NCI-H226 (cell line): ENCODE measurements around the gene TRIM46.
A peak's percentile ranks its signal among the peaks of the same experiment; 100 is the strongest.

Source experiments
- DNase-seq: peaks from one replicate; pipeline ENCODE4 v3.0.0-alpha.2; 2015

Gene TRIM46

DNA sequence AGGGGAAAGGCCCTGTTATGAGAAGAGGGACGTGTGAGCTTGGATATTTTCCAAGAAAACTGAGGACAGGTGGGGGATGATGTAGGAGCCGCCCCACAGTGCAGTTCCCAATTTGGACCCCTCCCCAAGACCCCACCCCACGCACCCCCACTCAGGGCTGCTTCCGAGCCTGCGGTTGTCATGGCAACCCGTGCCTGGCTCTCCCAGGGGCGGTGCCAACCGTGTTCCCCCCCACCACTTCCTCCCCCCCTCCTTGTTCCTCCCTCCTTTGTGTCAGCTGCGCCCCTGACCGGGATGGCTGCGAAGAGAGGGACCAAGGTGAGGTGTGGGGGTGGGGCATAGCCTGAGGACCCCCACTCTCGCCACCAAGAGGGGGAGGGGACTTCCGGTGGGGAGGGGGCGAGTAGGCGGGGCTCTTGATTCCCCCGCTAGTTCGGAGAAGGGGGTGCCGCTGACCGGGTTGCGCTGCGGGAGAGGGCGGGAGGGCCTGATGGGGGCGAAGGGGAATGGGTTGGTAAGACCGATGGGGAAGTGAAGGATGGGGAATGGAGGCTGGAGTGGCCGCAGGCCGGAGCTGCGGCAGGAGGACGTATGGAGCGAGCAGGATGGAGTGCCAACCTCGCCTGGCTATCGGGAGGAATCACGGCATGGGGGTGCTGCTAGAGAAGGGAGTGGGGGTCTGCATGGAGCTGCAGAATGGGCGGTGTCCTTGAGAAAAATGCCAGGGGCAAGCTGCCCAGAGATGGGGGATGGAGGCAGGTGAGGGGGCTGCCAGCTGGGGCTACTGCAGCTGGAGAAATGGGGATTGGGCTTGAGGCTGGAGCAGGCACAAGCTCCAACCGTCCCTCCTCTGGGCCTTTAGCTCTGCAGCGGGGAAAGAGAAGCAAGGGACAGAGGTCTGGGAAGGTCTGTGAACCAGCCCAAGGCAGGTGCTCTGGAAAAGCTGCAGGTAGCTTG, 953 bp downstream of the TRIM46 start:
- DNase-seq: no peak

DNA sequence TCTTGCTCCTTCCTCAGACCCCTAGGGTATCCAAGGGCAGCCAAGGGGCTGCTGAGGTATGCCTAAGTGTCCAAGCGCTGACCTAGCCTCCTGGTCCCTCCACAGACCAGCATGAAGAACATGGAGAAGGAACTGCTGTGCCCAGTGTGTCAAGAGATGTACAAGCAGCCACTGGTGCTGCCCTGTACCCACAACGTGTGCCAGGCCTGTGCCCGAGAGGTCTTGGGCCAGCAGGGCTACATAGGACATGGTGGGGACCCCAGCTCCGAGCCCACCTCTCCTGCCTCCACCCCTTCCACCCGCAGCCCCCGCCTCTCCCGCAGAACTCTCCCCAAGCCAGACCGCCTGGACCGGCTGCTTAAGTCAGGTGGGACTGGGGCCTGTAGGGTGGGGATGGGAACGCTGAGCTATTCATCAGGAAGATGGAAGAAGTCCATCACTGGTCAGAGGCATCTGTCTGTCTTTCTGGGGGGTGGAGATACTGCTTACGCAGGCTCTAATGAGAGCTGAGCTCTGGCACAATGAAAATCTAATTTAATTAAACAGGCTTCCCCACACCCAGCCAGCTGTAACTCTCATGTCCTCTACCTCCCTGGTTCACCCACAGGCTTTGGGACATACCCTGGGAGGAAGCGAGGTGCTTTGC, 1.8 kb downstream of the TRIM46 start:
- DNase-seq: no peak

DNA sequence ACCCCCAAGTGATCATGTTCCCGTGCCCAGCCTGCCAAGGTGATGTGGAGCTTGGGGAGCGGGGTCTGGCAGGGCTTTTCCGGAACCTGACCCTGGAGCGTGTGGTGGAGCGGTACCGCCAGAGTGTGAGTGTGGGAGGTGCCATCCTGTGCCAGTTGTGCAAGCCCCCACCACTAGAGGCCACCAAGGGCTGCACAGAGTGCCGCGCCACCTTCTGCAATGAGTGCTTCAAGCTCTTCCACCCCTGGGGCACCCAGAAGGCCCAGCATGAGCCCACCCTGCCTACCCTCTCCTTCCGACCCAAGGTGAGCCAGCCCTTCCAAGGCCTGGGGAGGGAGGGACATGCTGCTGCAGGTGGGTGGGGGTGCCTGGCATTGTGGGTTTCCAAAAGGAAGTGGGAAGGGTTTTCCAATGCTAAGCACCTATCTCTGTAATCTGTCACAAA, 2.3 kb downstream of the TRIM46 start:
- DNase-seq: no peak

DNA sequence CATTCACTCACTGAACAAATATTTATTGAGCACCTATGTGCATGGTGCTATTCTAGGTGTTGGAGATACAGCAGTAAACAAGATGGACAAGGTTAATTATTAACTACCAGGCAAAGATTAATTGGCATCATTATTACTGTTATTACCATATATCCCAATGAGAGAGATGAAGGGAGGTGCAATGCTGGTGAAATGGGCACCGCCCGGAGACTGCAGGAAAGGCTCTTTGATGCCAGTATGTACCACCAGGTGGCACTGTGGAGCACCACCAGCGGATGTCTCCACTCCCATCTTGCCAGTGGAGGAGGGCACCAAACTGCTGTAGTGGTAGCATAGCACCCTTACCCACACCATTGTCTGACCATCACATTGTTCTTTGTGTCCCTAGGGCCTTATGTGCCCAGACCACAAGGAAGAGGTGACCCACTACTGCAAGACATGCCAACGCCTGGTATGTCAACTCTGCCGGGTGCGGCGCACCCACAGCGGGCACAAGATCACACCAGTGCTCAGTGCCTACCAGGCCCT, 3.0 kb downstream of the TRIM46 start:
- DNase-seq: peak; percentile 68

DNA sequence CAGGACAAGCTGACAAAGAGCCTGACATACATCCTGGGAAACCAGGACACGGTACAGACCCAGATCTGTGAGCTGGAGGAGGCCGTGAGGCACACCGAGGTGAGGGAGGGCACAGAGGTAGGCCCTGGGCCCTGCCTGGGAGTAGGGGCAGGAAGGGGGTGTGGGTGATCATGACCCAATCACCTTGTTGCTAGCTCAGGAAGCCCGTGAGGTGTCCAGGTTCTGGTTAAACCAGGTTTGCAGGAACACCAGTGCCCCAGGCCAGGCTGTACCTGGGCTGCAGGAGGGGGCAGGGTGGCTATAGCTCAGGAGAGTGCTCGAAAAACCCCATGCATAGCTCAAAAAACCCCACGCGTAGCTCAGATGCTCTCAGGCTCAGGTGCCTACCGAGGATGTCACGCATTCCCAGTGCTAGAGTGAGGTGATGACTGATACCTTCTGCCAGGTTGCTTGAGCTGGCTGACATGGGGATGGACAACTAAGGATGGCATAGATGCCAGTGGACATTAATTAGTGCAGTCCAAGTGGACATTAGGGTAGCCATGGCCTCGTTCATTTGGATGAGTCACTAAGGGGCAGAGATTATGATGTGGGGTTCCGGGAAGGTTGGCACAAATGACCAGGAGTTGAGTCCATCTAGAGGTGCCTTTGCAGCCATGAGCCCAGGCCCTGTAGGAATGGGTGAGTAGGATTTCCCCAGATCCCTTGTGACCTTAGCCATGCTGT, 3.7 kb downstream of the TRIM46 start:
- DNase-seq: no peak

DNA sequence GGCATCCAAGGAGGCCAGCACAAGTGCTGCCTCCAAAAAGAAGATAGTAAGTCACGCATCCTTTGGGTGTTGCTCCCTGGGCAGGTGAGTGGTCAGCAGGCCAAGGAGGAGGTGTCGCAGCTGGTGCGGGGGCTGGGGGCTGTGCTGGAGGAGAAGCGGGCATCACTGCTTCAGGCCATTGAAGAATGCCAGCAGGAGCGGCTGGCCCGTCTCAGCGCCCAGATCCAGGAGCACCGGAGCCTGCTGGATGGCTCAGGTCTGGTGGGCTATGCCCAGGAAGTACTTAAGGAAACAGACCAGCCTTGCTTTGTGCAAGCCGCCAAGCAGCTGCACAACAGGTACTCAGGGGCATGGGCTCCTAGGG, 4.3 kb downstream of the TRIM46 start:
- DNase-seq: no peak

DNA sequence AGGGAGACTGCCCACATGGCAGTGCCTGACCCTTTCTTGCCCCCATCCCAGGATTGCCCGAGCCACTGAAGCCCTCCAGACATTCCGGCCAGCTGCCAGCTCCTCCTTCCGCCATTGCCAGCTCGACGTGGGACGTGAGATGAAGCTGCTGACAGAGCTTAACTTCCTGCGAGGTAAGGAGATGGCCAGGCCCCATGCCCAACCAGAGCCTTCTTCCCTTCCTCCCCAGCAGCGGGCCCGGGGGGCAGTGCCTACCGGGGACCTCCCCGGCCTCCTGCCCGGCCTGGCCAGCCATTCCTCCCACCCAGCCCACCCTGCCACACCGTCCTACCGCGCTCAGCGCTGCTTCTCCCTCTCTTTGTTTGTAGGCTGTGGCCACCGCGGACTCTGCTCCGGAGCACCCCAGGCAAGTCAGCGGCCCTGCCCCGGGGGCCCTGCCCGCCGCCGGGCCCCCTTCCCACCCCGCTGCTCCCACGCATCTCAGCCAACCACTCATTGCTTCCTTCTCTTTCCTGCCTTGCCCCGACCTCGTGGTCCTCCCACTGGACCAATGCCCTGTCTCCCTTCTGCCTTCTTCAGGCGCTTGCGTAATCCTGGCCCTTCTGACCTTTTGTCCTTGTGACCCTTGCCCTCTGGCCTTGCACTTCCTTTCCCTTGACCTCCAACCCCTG, 4.9 kb downstream of the TRIM46 start:
- no peak for DNase-seq

DNA sequence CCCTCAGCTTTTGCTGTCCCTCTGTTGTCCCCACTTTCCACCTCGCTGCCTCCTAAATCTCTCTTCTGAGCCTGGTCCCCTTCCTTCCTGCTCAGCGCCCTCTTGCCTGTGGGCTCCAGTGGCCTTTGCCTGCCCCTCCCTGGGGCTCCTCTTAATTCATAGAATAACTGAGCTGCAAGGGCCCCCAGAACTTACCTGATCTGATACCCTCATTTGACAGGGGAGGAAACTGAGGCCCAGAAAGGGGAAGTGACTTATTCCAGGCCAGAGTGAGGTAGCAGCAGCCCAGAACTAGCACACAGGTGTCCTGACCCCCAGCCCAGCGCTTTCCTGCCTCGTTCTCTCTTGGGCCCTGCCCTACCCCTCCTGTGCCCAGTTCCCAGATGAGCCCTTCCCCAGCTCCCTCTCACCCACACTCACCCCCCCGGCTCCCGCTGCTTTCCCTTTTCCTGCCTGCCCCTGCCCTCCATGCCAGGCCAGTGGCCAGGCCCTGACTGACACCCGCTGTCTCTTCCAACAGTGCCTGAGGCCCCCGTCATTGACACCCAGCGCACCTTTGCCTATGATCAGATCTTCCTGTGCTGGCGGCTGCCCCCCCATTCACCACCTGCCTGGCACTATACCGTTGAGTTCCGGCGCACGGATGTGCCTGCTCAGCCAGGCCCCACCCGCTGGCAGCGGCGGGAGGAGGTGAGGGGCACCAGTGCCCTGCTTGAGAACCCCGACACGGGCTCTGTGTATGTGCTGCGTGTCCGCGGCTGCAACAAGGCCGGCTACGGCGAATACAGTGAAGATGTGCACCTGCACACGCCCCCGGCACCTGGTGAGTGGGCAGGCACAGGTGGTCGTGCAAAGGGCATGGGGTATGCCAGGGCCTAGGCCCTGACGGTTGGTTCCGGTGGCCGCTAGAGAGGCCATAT, 5.7 kb downstream of the TRIM46 start:
- no peak for DNase-seq

DNA sequence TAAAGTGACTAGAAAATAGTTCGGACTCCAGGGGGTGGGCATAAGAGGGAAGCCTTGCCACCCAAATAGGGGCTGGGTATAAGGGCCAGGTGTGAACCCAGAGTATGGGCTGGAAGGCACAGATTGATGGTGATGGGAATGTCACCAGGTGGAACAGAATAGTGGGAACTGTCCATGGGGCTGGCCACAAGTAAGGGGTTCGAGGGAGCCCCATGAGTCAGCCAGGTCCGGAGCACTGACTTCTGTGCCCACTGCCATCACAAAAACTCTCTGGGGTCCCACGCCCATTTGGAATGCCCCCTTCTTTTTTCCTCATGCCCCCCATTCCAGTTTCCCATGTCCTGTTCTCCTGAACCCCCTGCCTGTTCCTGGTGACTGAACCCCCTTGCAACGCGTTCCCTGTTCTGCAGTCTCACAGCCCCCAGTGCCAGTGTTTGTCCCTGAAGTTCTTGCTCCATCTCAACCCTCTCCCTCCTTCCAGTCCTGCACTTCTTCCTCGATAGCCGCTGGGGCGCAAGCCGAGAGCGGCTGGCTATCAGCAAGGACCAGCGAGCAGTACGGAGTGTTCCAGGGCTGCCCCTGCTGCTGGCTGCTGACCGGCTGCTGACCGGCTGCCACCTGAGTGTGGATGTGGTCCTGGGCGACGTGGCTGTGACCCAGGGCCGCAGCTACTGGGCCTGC, 7.9 kb downstream of the TRIM46 start:
- DNase-seq: no peak

DNA sequence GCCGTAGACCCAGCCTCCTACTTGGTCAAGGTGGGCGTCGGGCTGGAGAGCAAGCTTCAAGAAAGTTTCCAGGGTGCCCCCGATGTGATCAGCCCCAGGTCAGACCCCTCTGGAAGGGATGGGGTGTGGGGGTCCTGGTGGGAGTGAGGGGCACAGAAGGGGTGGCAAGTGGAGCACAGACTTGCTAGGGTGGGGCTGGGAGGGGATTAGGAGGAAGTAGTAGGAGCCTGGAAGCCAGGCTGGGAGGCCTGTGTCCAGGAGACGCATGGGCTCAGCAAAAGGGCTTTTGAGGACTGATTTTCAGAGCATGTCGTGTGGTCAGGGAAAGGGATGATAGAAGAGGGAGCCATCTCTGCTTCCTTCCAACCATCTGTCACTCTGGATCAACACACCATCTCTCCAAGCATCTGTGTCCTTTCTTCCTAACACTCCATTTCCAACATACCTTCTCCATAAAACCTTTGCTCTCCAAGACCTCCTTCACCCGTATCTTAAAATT, 8.5 kb downstream of the TRIM46 start:
- no peak for DNase-seq

DNA sequence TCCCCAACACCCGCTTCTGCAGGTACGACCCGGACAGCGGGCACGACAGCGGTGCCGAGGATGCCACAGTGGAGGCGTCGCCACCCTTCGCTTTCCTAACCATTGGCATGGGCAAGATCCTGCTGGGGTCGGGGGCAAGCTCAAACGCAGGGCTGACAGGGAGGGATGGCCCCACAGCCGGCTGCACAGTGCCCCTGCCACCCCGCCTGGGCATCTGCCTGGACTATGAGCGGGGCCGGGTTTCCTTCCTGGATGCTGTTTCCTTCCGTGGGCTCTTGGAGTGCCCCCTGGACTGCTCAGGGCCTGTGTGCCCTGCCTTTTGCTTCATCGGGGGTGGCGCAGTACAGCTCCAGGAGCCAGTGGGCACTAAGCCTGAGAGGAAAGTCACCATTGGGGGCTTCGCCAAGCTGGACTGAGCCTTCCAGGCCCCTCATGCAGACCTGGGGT, 10.1 kb downstream of the TRIM46 start:
- no peak for DNase-seq

DNA sequence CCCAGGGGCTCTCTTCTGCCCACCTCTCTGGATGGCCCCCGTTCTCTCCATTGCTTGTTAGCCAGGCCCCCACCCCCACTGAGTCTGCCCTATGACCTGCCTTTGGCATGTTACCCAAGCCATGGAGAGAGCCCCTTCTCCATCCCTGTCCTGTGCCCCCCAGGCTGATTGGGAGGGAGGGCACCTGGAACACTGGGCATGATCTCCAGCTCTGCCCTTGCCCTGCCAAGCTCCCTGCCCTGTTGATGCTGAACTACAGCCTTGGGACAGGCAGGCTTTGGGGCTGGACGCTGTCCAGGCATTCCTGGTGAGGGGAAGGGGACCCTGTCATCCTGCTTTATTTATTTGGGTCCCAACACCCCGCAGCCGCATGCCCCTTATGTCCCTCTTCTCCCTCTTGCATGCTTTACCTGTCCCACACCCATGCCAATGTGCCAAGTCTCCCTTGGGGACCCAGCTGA, 10.7 kb downstream of the TRIM46 start:
- DNase-seq: no peak

DNA sequence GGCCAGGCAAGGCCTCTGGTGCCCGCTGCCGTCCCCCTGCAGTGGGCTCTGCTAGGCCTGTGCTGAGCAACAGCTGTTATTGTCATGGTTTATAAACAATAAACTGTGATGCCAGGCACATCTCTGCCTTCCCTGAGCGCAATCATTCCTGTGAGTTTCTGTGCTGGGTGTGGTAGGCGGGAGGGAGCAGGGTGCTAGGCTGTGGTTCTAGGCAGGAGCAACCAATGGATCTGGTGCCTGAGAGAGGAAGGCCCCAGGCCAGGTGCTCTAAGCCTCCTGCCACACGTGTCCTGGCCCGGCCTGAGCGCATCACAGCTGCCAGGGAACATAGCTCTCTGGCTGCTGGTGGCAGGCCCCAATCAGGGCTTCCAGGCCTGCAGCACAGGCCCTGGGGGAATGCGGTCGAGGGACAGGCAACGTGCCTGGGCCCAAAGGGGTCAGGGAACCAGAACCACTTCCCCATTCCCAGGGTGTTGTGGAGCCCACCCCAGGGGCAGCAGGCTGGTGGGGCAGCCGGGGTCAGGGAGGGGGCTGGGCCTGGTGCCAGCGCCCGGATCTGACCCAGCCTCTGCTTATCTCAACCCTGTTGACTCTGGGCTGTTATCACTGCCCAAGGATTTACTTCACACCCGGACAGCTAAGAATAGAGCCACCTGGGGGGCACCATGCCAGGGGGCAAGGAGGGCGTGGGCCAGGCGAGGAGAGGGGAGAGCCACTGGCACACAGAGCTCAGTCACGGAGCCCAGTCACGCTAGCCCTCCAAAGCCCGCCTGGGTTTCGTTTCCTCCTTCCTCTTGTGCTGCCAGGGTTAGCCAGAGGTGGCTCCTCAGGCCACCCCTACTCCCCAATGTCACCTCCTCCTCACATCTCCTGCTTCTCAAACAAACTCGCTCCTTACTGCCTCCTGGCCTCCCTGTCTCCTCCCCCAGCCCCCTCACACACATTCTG, 11.5 kb downstream of the TRIM46 start:
- no peak for DNase-seq

DNA sequence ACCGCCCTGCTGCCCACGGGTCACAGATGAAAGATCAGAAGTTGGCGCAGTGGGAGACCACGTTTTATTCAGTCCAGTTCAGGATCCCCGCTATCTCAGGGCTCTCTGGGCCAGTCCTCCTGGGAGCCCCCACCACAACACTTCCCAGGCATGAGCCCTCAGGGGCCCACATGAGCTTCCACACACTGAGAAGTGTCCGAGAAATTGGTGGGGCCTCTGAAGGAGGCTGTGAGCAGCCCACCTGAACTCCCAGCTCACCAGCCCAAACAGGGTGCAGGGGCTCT, 12.1 kb downstream of the TRIM46 start:
- no peak for DNase-seq

DNA sequence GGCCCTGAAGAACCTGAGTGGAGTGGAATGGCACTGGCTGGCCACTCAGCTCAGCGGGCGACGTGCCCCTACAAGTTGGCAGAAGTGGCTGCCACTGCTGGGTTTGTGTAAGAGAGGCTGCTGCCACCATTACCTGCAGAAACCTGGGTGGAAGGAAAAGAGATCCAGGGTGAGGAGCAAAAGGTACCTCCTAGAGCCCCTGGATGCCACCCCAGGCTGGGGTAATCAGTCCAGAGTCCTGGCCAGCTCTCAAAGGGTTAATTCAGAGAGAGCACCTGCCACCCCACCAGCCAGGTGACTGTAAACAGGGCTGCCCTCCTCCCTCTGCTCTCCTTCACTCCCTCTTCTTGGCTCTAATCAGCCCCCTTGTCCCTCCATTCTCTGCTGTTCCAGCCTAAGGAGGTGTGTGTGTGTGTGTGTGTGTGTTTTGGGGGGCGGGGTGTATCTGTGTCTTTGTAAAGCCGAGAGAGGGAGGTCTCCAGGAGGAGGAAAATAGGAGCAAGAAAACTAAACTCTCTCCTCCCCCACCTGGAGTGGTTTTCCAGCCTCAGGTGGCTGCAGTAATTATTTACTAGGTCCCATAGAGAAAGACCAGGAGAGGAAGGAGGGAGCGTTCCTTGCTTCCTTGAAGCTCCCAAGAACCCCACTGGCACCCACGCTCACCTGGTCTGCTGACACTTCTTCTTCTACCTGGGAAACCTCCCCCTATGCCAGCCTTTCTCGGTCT, 12.6 kb downstream of the TRIM46 start:
- DNase-seq: no peak

DNA sequence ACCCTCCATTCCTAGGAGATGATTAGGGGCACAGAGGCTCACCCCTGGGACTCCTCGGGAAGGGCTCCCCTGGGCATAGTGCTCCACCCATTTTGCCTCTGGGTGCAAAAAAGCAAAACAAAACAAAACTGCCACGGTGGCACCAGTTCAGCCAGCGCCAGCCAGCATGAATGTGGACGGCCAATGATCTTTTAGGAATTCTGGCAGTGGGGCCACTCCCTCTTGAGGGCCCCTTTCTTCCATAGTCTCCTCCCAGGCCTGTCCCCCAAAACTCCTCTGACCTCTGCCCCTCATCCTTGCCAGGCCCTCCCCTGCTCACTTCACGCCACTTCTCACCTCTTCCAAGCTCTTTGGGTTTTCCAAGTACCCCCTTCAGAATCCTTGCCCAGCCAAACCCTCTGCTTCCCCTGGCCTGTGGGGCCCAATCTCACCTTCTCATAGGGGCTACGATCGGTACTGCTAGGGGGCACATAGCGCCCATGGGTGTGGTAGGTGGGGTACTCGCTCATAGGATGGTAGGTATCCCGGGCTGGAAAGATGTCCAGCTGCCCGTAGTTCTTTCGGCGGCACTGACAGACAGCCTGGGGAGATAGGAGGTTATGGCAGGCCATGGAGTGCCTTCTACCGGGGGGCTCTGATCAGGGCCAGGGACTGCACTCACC, 13.3 kb downstream of the TRIM46 start:
- DNase-seq: no peak

DNA sequence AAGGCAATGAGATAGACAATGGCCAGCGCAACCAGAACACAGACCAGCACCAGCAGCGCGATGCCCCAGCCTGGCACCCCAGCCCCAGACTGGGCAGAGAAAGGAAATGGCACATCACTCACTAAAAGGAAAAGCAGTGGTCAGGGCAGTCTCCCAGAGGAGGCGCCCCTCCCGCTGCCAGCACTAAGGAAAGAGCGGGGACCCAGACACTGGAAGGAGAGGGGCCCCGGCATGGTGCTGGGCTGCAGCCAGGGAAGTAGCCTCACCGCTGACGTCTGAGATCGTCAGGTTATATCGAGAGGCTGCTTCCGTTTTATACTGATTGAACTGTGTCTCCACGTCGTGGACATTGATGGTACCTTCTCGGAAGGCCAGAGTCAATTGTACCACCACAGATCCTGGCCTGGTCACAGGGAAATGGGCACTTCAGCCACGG, 13.8 kb downstream of the TRIM46 start:
- DNase-seq: no peak

DNA sequence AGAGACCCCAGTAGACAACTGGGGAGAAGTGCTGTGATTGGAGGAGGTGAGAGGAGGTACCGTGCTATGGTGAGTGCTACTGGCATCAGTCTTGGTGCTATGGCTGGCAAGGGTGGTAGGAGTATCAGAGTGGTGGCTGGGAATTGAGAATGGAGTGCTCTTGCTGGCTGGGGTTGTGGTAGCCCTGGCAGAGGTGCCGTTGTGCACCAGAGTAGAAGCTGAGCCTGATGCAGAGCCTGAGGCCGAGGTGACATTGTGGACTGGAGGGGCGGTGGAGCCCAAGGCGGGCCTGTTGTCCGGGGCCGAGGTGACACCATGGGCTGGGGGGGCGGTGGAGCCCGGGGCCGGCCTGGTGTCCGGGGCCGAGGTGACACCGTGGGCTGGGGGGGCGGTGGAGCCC, 14.6 kb downstream of the TRIM46 start:
- DNase-seq: no peak
